Right atrium auricular region (tissue), 2 donors: ENCODE measurements around the gene SLC26A6. TPM values are rescaled to one million over a fixed set of nuclear protein-coding genes. Genes with fewer than 3 reads are reported as not detected.

ENCODE experiments used
- DNase-seq: peaks from one replicate; pipeline ENCODE4 v3.0.0-alpha.2; 2019; ENCODE audit warnings: low spot score
- H3K27ac ChIP-seq, 2 donors: fragments of 200-600 bp; sonication (generic); 1 replicate in 1 of 2; 2 replicates in 1 of 2; pipeline ENCODE4 v1.5.1; 2016 to 2019
- H3K27me3 ChIP-seq, 2 donors: fragments of 200-600 bp; sonication (generic); one replicate each; pipeline versions ENCODE4 v1.5.1 to v1.6.0; 2017 to 2019
- H3K36me3 ChIP-seq: fragments of 200-600 bp; sonication (generic); one replicate; pipeline ENCODE4 v1.5.1; 2016
- H3K4me1 ChIP-seq, 2 donors: fragments of 200-600 bp; sonication (generic); one replicate each; pipeline versions ENCODE4 v1.5.1 to v1.6.0; 2017 to 2019
- H3K4me3 ChIP-seq, 2 donors: fragments of 200-600 bp; sonication (generic); 1 replicate in 1 of 2; 2 replicates in 1 of 2; pipeline ENCODE4 v1.5.1; 2017 to 2019; ENCODE audit warnings: mild to moderate bottlenecking in 1 of 2, moderate library complexity in 1 of 2
- H3K9me3 ChIP-seq, 2 donors: fragments of 200-600 bp; sonication (generic); one replicate each; pipeline ENCODE4 v1.5.1; 2019
- total RNA-seq, 2 donors: library from RNA; depleted of rRNA; stranded (reverse); fragments of >200 nt; gene quantifications; one replicate each; pipeline ENCODE4 v1.1.0, GENCODE V29; 2016
- TF ChIP-seq, protein P1 (sequence below), 2 donors: fragments of 200-600 bp; sonication (generic); IDR thresholded peaks; one replicate each; pipeline ENCODE4 v1.5.1; 2019; ENCODE audit warnings: antibody characterized with exemption in 2 of 2

SLC26A6 gene
- total RNA-seq, 2 donors from 2014 or later: 9.6 to 10.1 TPM

GRCh38 chr3:48633743-48634142 lies 1.5 kb downstream of the SLC26A6 start:
- no peak for DNase-seq
- Histone ChIP-seq H3K9me3 (no peaks in the 10 kb centered on the region), H3K36me3 (no peaks in the 10 kb centered on the region), H3K27ac (no peak overlapping the region), H3K4me1 (peaks cover 0 to 28% of the 10 kb centered on the region in 2 donors), H3K4me3 (no peak overlapping the region), H3K27me3 (no peaks in the 10 kb centered on the region)
- TF ChIP-seq, protein P1, sequence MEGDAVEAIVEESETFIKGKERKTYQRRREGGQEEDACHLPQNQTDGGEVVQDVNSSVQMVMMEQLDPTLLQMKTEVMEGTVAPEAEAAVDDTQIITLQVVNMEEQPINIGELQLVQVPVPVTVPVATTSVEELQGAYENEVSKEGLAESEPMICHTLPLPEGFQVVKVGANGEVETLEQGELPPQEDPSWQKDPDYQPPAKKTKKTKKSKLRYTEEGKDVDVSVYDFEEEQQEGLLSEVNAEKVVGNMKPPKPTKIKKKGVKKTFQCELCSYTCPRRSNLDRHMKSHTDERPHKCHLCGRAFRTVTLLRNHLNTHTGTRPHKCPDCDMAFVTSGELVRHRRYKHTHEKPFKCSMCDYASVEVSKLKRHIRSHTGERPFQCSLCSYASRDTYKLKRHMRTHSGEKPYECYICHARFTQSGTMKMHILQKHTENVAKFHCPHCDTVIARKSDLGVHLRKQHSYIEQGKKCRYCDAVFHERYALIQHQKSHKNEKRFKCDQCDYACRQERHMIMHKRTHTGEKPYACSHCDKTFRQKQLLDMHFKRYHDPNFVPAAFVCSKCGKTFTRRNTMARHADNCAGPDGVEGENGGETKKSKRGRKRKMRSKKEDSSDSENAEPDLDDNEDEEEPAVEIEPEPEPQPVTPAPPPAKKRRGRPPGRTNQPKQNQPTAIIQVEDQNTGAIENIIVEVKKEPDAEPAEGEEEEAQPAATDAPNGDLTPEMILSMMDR (IDR thresholded peaks at IDR 0.05): no peak

- Histone ChIP-seq H3K4me1 (peaks cover 0 to 28% of the 10 kb centered on the region in 2 donors), H3K4me3 (no peak overlapping the region), H3K27me3 (no peaks in the 10 kb centered on the region), H3K36me3 (peaks cover 4% of the 10 kb centered on the region), H3K27ac (no peak overlapping the region), H3K9me3 (no peaks in the 10 kb centered on the region)
- DNase-seq: no peak
- TF ChIP-seq, protein P1 (IDR thresholded peaks at IDR 0.05): no peak
Observed at GRCh38 chr3:48633256-48633655, 2.0 kb downstream of the SLC26A6 start.

DNA sequence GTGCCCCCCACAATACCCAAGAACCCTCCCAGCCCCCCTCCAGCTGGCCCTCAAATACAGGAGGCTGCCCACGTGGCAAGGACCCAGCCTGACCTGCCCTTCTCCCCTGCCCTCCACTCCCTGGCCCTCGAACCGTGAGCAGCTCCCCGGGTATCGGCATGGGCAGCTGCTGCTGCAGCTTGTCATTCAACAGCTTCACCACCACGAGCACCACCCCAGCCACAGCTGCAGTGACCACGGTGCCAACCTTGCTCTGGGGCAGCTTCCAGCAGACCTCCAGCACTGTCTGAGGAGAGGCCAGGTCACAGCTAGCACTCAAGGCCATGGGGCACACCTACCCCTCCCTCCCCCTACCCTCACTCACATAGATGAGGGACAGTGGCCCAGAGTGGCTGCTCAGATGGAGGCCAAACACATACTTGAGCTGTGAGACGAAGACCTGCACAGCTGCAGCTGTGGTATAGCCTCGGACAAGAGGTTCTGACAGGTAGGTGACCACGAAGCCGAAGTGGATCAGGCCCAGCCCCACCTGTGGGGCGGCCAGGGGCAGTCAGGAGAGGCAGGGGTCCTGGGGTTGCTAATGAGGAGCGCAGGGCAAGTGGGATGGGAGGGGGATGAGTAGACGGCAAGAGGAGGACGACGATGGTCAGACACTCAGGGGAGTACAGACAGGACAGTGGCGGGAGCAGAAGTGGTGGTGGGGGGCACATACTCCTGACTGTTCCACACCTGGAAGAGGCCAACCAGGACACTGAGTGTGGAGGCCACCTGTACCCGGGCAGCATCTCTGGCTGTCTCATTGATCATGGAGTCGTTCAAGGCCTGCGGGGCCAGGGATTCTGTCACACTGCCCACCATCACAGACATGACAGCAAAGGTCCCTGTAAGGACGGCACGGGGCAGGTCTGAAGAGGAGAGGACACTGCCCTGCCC lies 3.5 kb downstream of the SLC26A6 start:
- Histone ChIP-seq H3K27me3 (no peaks in the 10 kb centered on the region), H3K27ac (no peak overlapping the region), H3K9me3 (no peaks in the 10 kb centered on the region), H3K4me1 (peaks cover 0 to 27% of the 10 kb centered on the region in 2 donors), H3K4me3 (no peak overlapping the region), H3K36me3 (peaks cover 9% of the 10 kb centered on the region)
- TF ChIP-seq, protein P1 (IDR thresholded peaks at IDR 0.05): no peak
- DNase-seq: no peak

DNA sequence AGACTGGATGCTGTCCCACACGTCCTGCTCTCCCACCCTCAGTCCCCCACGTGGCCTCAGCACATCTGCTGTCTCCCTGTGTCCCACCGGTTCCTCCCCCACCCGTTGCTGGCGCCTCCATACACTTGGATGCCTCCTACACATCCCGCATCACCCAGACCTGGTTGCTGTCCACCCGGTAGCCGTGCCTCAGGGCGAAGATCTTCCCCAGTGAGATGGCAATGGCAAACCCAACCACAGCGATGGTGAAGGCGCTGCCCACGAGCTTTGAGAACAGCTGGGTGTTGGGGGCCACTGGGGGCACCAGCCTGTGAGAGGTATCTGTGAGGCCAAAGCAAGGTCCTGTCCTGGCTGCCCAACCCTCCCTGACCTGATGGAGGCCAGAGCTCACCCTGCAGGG lies 4.4 kb downstream of the SLC26A6 start:
- TF ChIP-seq, protein P1 (IDR thresholded peaks at IDR 0.05): no peak
- Histone ChIP-seq H3K36me3 (peaks cover 11% of the 10 kb centered on the region), H3K4me1 (peaks cover 0 to 18% of the 10 kb centered on the region in 2 donors)

GRCh38 chr3:48630407-48630806 lies 4.9 kb downstream of the SLC26A6 start:
- Histone ChIP-seq H3K27ac (no peak overlapping the region), H3K4me1 (peaks cover 0 to 15% of the 10 kb centered on the region in 2 donors), H3K27me3 (no peaks in the 10 kb centered on the region), H3K36me3 (peaks cover 13% of the 10 kb centered on the region), H3K9me3 (no peaks in the 10 kb centered on the region), H3K4me3 (no peak overlapping the region)
- TF ChIP-seq, protein P1 (IDR thresholded peaks at IDR 0.05): no peak
- no peak for DNase-seq

More for the DNA sequence above, 4.4 kb downstream of the SLC26A6 start:
- H3K9me3 ChIP-seq: no peaks in the 10 kb centered on the region
- no peak overlapping the region for H3K27ac ChIP-seq
- H3K4me3 ChIP-seq: no peak overlapping the region
- no peaks in the 10 kb centered on the region for H3K27me3 ChIP-seq
- DNase-seq: no peak
